Measurements from ENCODE around the gene STOX1. TPM values are rescaled to one million over a fixed set of nuclear protein-coding genes. Genes with fewer than 3 reads are reported as not detected.

Gene STOX1, protein sequence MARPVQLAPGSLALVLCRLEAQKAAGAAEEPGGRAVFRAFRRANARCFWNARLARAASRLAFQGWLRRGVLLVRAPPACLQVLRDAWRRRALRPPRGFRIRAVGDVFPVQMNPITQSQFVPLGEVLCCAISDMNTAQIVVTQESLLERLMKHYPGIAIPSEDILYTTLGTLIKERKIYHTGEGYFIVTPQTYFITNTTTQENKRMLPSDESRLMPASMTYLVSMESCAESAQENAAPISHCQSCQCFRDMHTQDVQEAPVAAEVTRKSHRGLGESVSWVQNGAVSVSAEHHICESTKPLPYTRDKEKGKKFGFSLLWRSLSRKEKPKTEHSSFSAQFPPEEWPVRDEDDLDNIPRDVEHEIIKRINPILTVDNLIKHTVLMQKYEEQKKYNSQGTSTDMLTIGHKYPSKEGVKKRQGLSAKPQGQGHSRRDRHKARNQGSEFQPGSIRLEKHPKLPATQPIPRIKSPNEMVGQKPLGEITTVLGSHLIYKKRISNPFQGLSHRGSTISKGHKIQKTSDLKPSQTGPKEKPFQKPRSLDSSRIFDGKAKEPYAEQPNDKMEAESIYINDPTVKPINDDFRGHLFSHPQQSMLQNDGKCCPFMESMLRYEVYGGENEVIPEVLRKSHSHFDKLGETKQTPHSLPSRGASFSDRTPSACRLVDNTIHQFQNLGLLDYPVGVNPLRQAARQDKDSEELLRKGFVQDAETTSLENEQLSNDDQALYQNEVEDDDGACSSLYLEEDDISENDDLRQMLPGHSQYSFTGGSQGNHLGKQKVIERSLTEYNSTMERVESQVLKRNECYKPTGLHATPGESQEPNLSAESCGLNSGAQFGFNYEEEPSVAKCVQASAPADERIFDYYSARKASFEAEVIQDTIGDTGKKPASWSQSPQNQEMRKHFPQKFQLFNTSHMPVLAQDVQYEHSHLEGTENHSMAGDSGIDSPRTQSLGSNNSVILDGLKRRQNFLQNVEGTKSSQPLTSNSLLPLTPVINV
- polyA plus RNA-seq (2011; rRNA removed): 0.02 TPM in 1 of 2 replicates, not detected in the other
- polyA minus RNA-seq (2011; rRNA and poly(A)+ RNA removed): not detected in 2 replicates

DNA sequence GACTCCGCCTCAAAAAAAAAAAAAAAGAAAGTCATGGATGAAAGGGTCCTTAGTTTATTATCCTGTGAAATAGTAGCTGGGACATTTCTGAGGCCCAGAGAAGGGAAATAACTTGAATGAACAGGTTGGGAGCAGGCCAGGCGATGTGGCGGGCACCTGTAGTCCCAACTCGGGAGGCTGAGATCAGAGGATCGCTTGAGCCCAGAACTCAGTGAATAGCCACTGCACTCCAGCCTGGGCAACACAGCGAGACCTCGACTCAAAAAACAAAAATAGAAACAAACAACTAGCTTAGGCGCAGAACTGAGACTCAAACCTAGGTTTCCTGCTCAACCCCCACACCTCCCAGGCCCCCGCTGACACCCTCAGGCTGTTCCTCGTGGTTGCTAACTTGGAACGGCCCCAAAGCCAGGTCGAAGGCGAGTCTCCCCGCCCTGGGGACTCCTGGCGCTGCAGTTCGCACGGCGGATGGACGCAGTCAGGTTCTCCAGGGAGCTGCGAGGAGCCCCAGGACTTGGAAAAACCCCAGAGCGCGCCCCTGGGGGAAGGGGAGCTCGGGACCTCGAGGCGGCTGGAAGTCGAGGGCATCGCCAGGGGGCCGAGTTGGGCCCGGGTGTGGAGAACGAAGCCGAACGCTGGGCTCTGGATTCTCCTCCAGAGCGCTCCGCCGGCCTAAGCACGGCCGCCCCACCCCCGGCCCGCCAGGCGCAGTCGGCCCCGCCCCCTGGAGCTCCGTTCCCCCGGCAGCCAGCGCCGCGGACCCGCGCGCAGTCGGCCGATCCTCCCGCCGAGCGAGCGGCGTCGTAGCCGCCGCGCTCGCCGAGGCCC, at the start of gene STOX1:
STOX1 (plus strand) TSS at position 768 of the 828 bp plus-strand sequence. CDS start 93 bp downstream, outside the sequence.
- POLR2A ChIA-PET: no interaction called here
- CTCF ChIA-PET: interaction anchor here (1.0 to 2.0 kb wide), 3 partner anchors 10 to 27 kb away, joined by 3 to 10 read pairs (median 4); no protein-coding TSS in a partner anchor
- Histone ChIP-seq H3K4me3 (ENCODE audit: low read depth, low read length) (peak within 1 kb of the TSS; percentile 49), H3K36me3 (ENCODE audit: control insufficient read depth, insufficient read depth, low read length) (no peaks in the 10 kb centered on the region), H3K27me3 (ENCODE audit: control insufficient read depth, insufficient read depth, low read length) (peaks cover 6% of the 10 kb centered on the region)
- DNase-seq (ENCODE audit: low read depth): peak; percentile 0
- TF ChIP-seq, protein P1, sequence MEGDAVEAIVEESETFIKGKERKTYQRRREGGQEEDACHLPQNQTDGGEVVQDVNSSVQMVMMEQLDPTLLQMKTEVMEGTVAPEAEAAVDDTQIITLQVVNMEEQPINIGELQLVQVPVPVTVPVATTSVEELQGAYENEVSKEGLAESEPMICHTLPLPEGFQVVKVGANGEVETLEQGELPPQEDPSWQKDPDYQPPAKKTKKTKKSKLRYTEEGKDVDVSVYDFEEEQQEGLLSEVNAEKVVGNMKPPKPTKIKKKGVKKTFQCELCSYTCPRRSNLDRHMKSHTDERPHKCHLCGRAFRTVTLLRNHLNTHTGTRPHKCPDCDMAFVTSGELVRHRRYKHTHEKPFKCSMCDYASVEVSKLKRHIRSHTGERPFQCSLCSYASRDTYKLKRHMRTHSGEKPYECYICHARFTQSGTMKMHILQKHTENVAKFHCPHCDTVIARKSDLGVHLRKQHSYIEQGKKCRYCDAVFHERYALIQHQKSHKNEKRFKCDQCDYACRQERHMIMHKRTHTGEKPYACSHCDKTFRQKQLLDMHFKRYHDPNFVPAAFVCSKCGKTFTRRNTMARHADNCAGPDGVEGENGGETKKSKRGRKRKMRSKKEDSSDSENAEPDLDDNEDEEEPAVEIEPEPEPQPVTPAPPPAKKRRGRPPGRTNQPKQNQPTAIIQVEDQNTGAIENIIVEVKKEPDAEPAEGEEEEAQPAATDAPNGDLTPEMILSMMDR (IDR thresholded peaks at IDR 0.05; ENCODE audit: insufficient read depth, low read depth, low read length): no peak; the same call in 1 of the 2 replicates

DNA sequence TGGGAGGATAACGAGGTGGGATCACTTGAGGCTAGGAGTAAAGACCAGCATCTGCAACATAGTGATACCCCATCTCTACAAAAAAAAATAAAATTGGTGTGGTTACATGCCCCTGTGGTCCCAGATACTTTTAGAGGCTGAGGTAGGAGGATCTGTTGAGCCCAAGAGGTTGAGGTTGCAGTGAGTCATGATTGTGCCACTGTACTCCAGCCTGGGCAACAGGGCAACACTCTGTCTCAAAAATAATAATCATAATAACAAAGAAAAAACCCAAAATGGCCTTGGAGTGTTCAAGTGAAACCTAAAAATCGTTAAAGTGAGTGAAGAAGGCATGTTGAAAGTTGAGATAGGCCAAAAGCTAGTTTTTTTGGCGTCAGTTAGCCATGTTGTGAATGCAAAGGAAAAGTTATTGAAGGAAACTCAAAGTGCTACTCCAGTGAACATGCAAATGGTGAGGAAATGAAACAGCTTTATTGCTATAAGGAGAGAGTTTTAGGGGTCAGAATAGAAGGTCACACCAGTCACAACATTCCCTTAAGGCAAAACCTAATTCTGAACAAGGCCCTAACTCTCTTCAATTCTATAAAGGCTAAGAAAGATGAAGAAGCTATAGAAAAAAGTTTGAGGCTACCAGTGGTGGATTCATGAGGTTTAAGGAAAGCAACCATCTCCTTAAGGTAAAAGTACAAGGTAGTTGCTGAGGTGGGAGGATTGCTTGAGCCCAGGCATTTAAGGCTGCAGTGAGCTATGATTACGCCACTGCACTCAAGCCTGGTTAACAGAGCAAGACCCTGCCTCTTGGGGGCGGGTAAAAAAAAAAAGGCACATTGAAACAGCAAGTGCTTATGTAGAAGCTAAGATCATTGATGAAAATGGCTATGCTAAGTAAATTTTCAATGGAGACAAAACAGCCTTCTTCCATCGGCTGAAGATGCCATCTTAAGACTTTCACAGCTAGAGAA, 45.4 kb upstream of the STOX1 start:
- Histone ChIP-seq H3K36me3 (ENCODE audit: control insufficient read depth, insufficient read depth, low read length) (peaks cover 7% of the 10 kb centered on the region; the same call in 1 of the 2 replicates), H3K27me3 (ENCODE audit: control insufficient read depth, insufficient read depth, low read length) (no peaks in the 10 kb centered on the region), H3K4me3 (ENCODE audit: low read depth, low read length) (no peak overlapping the region)
- TF ChIP-seq, protein P1 (IDR thresholded peaks at IDR 0.05; ENCODE audit: insufficient read depth, low read depth, low read length): no peak
- ChIA-PET CTCF (interaction anchor here (0.8 kb wide), 1 partner anchor 31 kb away, joined by 3 read pairs; no protein-coding TSS in a partner anchor), POLR2A (no interaction called here)
- DNase-seq (ENCODE audit: low read depth): no peak

DNA sequence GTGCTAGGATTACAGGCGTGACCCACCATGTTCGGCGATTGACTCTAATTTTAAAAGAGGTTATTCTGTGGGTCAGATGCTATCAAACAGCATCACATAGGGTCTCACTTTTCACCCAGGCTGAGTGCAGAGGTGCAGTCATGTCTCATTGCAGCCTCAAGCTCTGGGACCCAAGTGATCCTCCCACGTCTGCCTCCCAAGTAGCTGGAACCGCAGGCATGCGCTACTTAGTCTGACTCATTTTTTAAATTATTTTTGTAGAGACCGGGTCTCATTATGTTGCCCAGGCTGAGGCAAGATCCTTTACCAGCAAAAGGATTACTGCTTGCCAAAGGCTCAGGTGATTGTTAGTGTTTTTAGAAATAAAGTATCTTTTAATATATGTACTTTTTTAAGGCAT, 42.9 kb upstream of the STOX1 start:
- ChIA-PET POLR2A (no interaction called here), CTCF (no interaction called here)
- DNase-seq (ENCODE audit: low read depth): no peak
- TF ChIP-seq, protein P1 (IDR thresholded peaks at IDR 0.05; ENCODE audit: insufficient read depth, low read depth, low read length): no peak
- H3K27me3 ChIP-seq (ENCODE audit: control insufficient read depth, insufficient read depth, low read length): no peaks in the 10 kb centered on the region
- no peak overlapping the region for H3K4me3 ChIP-seq (ENCODE audit: low read depth, low read length)
- peaks cover 8% of the 10 kb centered on the region for H3K36me3 ChIP-seq (ENCODE audit: control insufficient read depth, insufficient read depth, low read length)

DNA sequence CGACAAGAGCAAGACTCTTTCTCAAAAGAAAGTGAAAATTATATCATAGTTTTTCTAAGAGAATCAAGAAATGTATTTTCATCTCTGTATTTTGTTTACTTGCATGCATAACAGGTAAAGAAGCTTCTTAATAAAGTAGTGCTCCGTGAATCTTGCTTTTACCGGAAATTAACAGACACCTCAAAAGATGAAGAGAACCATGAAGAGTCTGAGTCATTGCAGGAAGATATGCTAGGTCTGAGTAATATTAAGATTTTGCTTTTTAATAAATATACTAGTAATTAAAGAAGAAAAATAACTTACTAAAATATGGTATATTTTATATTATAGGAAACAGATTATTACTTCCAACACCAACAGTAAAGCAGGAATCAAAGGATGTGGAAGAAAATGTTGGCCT, 39.5 kb upstream of the STOX1 start:
- ChIA-PET POLR2A (no interaction called here), CTCF (interaction anchor here (0.6 to 1.8 kb wide), 2 partner anchors 112 to 117 kb away, joined by 3 to 6 read pairs; partner anchors contain the start of gene DDX50)
- H3K36me3 ChIP-seq (ENCODE audit: control insufficient read depth, insufficient read depth, low read length): peaks cover 8% of the 10 kb centered on the region

More for the DNA sequence above, 39.5 kb upstream of the STOX1 start:
- Histone ChIP-seq H3K27me3 (ENCODE audit: control insufficient read depth, insufficient read depth, low read length) (no peaks in the 10 kb centered on the region), H3K4me3 (ENCODE audit: low read depth, low read length) (no peak overlapping the region)
- TF ChIP-seq, protein P1 (IDR thresholded peaks at IDR 0.05; ENCODE audit: insufficient read depth, low read depth, low read length): no peak
- DNase-seq (ENCODE audit: low read depth): no peak
